Measurements from ENCODE around the gene TUBA8.

DNA sequence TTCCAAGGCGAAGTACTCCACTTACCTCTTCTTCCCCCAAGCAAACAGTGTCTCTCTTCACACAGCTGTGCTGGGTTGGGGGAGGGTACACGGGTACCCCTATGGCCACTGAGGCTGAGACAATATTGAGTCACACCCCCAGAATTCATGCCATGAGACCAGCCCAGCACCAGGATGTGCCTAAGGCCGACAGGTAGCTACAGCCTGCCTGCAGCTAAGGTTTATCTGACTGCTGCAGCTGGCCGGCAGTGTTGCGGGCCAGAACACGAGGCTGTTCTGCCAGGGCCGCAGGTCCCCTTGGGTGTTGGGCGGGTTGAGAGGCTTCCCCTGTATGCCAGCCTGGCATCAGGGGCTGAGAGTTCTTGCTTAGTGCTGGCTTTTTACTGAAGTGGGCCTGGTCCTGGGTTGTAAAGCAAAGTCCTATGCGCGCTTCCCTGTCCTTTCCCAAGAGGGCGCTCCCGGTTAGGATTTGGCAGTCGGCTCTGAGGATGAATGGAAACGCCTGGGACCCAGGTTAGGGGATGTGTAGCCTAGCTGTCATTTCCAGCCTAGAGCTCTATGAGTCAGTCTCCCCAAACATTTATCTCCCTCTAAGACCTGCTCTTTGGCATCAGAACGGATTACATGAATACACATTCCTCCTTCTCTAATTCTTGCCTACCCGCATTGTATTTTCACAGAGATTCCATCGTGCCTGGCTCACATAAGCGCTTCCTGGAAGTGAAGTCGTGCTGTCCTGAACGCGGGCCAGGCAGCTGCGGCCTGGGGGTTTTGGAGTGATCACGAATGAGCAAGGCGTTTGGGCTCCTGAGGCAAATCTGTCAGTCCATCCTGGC is 46.5 kb downstream of the TUBA8 start:
- TF ChIP-seq EZH2phosphoT487 (IDR thresholded peaks at IDR 0.05; ENCODE audit: insufficient read depth, low read depth) (no peak), EZH2 (IDR thresholded peaks at IDR 0.05; ENCODE audit: insufficient read depth, poor library complexity, severe bottlenecking) (no peak)

All from GM23248 (cell line).